WERI-Rb-1 (cell line): ENCODE results near the gene KDR.

Source experiments
- DNase-seq: peaks from one replicate; pipeline ENCODE4 v3.0.0-alpha.2; 2020
- H3K27ac ChIP-seq: fragments of 250-450 bp; sonication (Bioruptor Pico); 2 replicates; pipeline ENCODE4 v1.5.1; 2020; ENCODE audit warnings: mild to moderate bottlenecking, moderate library complexity
- H3K27me3 ChIP-seq: fragments of 250-450 bp; sonication (Bioruptor Pico); 2 replicates; pipeline ENCODE4 v1.5.1; 2021; ENCODE audit warnings: mild to moderate bottlenecking, low read depth, moderate library complexity; ENCODE audit not compliant: insufficient read depth, severe bottlenecking
- H3K36me3 ChIP-seq: fragments of 250-450 bp; sonication (Bioruptor Pico); 2 replicates; pipeline ENCODE4 v1.5.1; 2020; ENCODE audit warnings: mild to moderate bottlenecking, moderate library complexity
- H3K4me3 ChIP-seq: 2 replicates; pipeline ENCODE4 v1.5.1; 2011; ENCODE audit warnings: low read depth, mild to moderate bottlenecking, control low read depth, low read length
- H3K9me3 ChIP-seq: fragments of 250-450 bp; sonication (Bioruptor Pico); 2 replicates; pipeline ENCODE4 v1.5.1; 2021; ENCODE audit warnings: mild to moderate bottlenecking, moderate library complexity; ENCODE audit not compliant: severe bottlenecking
- CTCF ChIP-seq: IDR thresholded peaks from 2 replicates; pipeline ENCODE4 v1.5.1; 2011; ENCODE audit warnings: low read depth, mild to moderate bottlenecking, control low read depth, inconsistent platforms, low read length

KDR gene

DNA sequence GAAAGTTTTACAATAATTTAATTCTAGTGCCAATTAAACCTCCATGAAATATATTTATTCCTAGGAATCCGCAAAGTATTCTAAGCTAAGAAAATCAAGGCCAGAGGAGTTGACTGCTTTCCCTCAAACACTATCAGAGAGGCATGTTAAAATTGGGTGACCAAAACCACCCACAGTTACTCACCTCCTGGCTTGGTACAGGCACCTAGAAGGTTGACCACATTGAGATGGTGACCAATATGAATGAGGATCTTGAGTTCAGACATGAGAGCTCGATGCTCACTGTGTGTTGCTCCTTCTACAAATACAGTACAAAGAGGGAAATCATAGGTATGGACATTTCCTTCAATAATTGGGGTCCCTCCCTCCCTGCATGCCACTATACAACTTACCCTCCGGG is 29.4 kb downstream of the KDR start:
- no peak for DNase-seq
- no peak for TF ChIP-seq CTCF
- H3K9me3 ChIP-seq, result no peaks in the 10 kb centered on the region
- no peak overlapping the region for H3K4me3 ChIP-seq
- no peak overlapping the region for H3K27ac ChIP-seq
- peaks cover 49% of the 10 kb centered on the region for H3K27me3 ChIP-seq
- H3K36me3 ChIP-seq, result no peaks in the 10 kb centered on the region

GRCh38 chr4:55092504-55092903 is 32.9 kb downstream of the KDR start:
- TF ChIP-seq CTCF, result no peak
- H3K36me3 ChIP-seq, result no peaks in the 10 kb centered on the region
- DNase-seq, result no peak
- H3K4me3 ChIP-seq, result no peak overlapping the region
- H3K27ac ChIP-seq, result no peak overlapping the region
- no peaks in the 10 kb centered on the region for H3K9me3 ChIP-seq
- H3K27me3 ChIP-seq, result peaks cover 62% of the 10 kb centered on the region

- Histone ChIP-seq H3K9me3 (no peaks in the 10 kb centered on the region), H3K36me3 (no peaks in the 10 kb centered on the region), H3K27me3 (peaks cover 69% of the 10 kb centered on the region), H3K4me3 (no peak overlapping the region), H3K27ac (no peak overlapping the region)
- TF ChIP-seq CTCF, result no peak
- DNase-seq, result no peak
These were observed 35.5 kb downstream of the KDR start for GRCh38 chr4:55089916-55090315.

DNA sequence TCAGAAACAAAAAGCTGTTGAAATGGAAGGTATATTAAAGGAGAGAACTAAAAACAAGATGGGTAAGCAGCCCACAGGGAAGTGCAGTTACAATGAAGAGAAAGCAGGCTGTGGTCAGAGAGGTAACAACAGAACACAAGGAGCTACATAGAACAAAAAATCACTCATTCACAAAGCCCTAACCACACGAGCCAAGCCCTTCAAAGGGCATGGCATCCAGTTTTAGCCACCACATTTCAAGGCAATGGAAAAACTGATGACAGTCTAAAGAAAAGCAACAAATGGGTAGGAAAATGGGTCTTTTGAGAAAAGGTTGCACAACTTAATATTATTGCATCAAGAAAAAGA is 37.5 kb downstream of the KDR start:
- Histone ChIP-seq H3K27me3 (peaks cover 79% of the 10 kb centered on the region), H3K9me3 (no peaks in the 10 kb centered on the region), H3K27ac (no peak overlapping the region), H3K4me3 (no peak overlapping the region), H3K36me3 (no peaks in the 10 kb centered on the region)
- no peak for TF ChIP-seq CTCF
- no peak for DNase-seq

GRCh38 chr4:55087009-55087912 is 38.1 kb downstream of the KDR start:
- DNase-seq, result no peak
- H3K9me3 ChIP-seq, result no peaks in the 10 kb centered on the region
- H3K36me3 ChIP-seq, result no peaks in the 10 kb centered on the region
- H3K27me3 ChIP-seq, result peaks cover 79% of the 10 kb centered on the region
- no peak for TF ChIP-seq CTCF
- H3K27ac ChIP-seq, result no peak overlapping the region
- no peak overlapping the region for H3K4me3 ChIP-seq

GRCh38 chr4:55086578-55086977 is 38.8 kb downstream of the KDR start:
- H3K27me3 ChIP-seq, result peaks cover 79% of the 10 kb centered on the region
- no peaks in the 10 kb centered on the region for H3K36me3 ChIP-seq
- no peak for TF ChIP-seq CTCF
- no peak overlapping the region for H3K27ac ChIP-seq
- no peak overlapping the region for H3K4me3 ChIP-seq
- no peak for DNase-seq
- no peaks in the 10 kb centered on the region for H3K9me3 ChIP-seq
